ENCODE measurements around the gene COL1A1. TPM values are rescaled to one million over a fixed set of nuclear protein-coding genes. Genes with fewer than 3 reads are reported as not detected.
A peak's percentile ranks its signal among the peaks of the same experiment; 100 is the strongest.

The COL1A1 gene
- total and polyA plus RNA-seq, 3 donors from 2014 or later: 32.5 to 557 (median 35.1) TPM

DNA sequence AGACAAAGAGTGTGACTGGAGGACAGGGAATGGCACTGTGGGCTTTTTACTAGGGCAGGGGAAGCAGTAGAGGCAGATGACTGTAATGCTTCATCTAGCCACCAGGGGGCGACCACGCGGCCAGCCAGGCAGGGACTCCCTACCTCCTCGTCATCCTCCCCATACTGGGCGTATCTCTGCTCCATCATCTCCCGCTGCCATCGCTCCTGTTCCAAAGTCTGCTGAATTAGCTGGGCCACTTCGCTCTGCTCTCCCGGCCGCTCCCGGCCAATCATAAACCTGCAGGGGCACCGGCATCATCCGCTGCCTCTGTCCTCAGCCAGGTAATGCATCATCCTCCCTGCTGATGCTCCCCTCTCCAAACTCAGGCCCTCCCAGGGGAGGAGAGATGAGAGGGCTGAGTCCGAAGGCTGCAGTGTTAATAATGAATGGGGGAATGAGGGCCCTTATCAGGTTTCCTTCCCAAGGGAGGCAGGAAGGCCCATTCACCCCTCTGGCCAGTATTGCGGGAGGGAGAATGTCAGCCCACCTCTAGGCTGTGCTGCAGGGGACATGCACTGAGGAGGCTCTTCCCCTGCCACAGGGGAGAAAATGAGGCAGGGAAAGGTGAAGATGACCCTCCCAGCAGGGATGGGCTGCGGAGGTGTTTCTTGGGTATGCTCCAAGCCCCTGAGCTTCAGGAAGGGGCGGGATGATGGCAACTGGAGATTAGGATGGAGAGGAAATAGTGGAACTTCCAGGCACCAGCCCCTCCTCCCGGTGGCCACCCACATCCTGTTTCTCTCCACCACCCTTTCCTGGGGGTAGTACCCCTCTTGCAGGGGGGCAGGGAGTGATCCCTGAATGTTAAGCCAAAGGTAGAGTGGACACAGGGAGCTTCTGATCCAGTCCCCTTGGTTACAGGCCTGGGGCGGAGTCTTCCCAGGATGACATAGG lies 61.2 kb downstream of the COL1A1 start:
- intact Hi-C loops (cut with DNase I; ENCODE audit: low total_unique reads): no loop called here
- H3K4me1 ChIP-seq: peaks cover 3% of the 10 kb centered on the region
- TF ChIP-seq, protein P1, sequence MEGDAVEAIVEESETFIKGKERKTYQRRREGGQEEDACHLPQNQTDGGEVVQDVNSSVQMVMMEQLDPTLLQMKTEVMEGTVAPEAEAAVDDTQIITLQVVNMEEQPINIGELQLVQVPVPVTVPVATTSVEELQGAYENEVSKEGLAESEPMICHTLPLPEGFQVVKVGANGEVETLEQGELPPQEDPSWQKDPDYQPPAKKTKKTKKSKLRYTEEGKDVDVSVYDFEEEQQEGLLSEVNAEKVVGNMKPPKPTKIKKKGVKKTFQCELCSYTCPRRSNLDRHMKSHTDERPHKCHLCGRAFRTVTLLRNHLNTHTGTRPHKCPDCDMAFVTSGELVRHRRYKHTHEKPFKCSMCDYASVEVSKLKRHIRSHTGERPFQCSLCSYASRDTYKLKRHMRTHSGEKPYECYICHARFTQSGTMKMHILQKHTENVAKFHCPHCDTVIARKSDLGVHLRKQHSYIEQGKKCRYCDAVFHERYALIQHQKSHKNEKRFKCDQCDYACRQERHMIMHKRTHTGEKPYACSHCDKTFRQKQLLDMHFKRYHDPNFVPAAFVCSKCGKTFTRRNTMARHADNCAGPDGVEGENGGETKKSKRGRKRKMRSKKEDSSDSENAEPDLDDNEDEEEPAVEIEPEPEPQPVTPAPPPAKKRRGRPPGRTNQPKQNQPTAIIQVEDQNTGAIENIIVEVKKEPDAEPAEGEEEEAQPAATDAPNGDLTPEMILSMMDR (IDR thresholded peaks at IDR 0.05): peak; percentile 92 to 97 (median 93)
- no peak for TF ChIP-seq POLR2A (IDR thresholded peaks at IDR 0.05)

DNA sequence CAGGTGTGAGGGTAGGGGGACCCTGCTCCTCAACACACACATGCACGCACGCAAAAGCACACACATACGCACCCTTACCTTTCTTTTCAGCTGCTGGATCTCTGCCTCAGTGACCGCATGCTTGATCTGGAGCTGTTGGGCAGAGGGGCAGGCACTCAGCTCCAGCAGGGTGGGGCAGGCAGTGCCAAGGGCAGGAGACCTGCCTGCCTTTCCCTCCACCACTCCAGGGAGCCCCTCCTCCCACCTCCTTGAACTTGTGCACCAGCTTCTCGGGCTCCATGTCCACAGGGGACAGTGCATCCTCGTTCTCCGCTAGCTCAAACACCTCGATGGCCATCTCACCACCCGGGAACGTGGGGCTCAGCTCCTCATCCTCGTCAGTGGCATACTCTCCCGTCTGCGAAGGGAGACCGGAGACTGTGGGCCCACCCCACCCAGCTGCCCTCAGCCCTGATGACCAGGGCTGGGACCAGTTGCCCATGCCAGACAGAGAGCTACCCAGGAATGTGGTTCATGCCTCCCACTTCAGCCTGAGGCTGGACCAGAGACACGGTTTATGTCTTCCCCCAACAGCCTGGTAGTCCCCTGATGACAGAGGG lies 62.1 kb downstream of the COL1A1 start:
- DNase-seq: no peak
- H3K9me3 ChIP-seq: no peaks in the 10 kb centered on the region
- no peaks in the 10 kb centered on the region for H3K4me1 ChIP-seq
- TF ChIP-seq, protein P1 (IDR thresholded peaks at IDR 0.05): no peak
- TF ChIP-seq POLR2A (IDR thresholded peaks at IDR 0.05): no peak
- intact Hi-C loops (cut with DNase I; ENCODE audit: low total_unique reads): no loop called here
- WGBS, 2 donors: 86 to 90% methylated on average over 15 of the region's 15 CpGs
- no peak overlapping the region for H3K4me3 ChIP-seq
- H3K27me3 ChIP-seq: no peaks in the 10 kb centered on the region
- H3K27ac ChIP-seq: no peak overlapping the region
- no peaks in the 10 kb centered on the region for H3K36me3 ChIP-seq (ENCODE audit: low read depth, missing control alignments)

More for the DNA sequence above, 61.2 kb downstream of the COL1A1 start:
- H3K27me3 ChIP-seq: no peaks in the 10 kb centered on the region
- WGBS, 2 donors: 56 to 63% methylated on average over 19 of the region's 19 CpGs
- peak; percentile 82 for DNase-seq
- H3K4me3 ChIP-seq: no peak overlapping the region
- no peaks in the 10 kb centered on the region for H3K36me3 ChIP-seq (ENCODE audit: low read depth, missing control alignments)
- no peak overlapping the region for H3K27ac ChIP-seq
- no peaks in the 10 kb centered on the region for H3K9me3 ChIP-seq

DNA sequence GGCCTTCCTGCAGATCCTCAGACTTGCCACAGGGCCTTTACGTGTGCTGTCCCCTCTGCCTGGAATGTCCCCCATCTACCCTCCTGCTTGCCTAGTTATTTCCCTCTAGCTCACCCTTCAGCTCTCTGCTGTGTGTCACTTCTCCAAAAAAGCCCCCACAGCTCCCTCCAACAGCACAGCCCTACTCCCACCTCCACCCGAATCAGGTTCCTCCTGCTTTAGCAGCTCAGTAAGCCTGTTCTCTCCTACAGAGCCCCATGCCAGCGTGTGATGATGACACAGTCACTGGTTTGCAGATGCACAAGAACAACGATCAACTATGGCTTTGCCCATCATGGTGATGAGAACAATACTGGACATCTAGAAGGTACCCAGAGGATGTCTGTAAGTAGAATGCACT lies 64.4 kb downstream of the COL1A1 start:
- TF ChIP-seq POLR2A (IDR thresholded peaks at IDR 0.05): no peak
- TF ChIP-seq, protein P1 (IDR thresholded peaks at IDR 0.05): no peak
- no peaks in the 10 kb centered on the region for H3K9me3 ChIP-seq
- 89 to 91% methylated on average over 4 of the region's 4 CpGs for WGBS, 2 donors
- H3K36me3 ChIP-seq (ENCODE audit: low read depth, missing control alignments): no peaks in the 10 kb centered on the region
- no peaks in the 10 kb centered on the region for H3K27me3 ChIP-seq
- no peak overlapping the region for H3K4me3 ChIP-seq
- intact Hi-C loops (cut with DNase I; ENCODE audit: low total_unique reads): no loop called here
- no peak for DNase-seq
- H3K4me1 ChIP-seq: peaks cover 6% of the 10 kb centered on the region
- no peak overlapping the region for H3K27ac ChIP-seq

DNA sequence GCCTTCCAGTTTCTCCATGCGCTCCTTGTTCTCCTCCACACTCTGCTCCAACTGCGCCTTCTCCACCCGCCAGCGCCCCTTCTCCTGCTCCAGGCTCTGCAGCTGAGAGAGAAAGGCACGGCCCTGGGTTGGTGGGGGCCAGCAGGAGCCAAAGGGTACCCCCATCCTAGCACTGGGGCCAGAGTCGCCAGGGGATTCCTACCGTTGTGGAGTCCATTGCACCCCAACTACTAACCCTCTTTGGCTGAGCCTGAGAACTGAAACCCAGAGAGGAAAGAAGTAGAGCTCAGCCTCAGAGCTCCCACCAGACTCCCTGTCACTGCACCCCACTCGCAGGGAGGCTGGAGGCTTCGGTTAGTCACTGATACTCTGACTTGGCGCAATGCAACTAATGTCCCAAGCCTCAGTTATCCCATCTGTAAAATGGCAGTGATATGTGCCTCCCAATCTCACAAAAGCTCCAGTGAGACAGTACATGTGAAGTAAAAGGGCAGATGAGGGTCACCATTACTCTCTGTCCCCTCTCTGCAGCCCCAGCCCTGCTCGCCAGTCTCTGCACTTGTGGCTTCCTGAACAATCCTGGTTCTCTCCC lies 65.2 kb downstream of the COL1A1 start:
- Histone ChIP-seq H3K9me3 (no peaks in the 10 kb centered on the region), H3K27ac (no peak overlapping the region), H3K36me3 (ENCODE audit: low read depth, missing control alignments) (no peaks in the 10 kb centered on the region), H3K4me3 (no peak overlapping the region), H3K4me1 (peaks cover 6% of the 10 kb centered on the region), H3K27me3 (no peaks in the 10 kb centered on the region)
- TF ChIP-seq, protein P1 (IDR thresholded peaks at IDR 0.05): no peak
- no peak for TF ChIP-seq POLR2A (IDR thresholded peaks at IDR 0.05)
- DNase-seq: no peak
- 86 to 93% methylated on average over 7 to 11 of the region's 11 CpGs for whole genome bisulfite sequencing, 2 donors
- intact Hi-C loops (cut with DNase I; ENCODE audit: low total_unique reads): no loop called here

Data from testis (tissue), 3 donors.